NCI-H2171 (cell line): ENCODE results near the gene FSTL1.

Experiments
- DNase-seq: peaks from one replicate; lab custom pipeline; 2025; lab: John Stamatoyannopoulos, UW

The FSTL1 gene

GRCh38 chr3:120468635-120469295 is 18.0 kb upstream of the FSTL1 start:
- no peak for DNase-seq

- DNase-seq: no peak
These were observed 11.7 kb upstream of the FSTL1 start for GRCh38 chr3:120462409-120462959.

- no peak for DNase-seq
These were observed 10.6 kb upstream of the FSTL1 start for GRCh38 chr3:120461416-120461815.

- no peak for DNase-seq
These were observed 10.1 kb upstream of the FSTL1 start for GRCh38 chr3:120460862-120461261.

GRCh38 chr3:120460181-120460790 is 9.5 kb upstream of the FSTL1 start:
- DNase-seq: no peak

- no peak for DNase-seq
These were observed 8.4 kb upstream of the FSTL1 start for GRCh38 chr3:120459196-120459595.

- DNase-seq: no peak
These were observed 7.0 kb upstream of the FSTL1 start for GRCh38 chr3:120457827-120458226.

- DNase-seq: no peak
These were observed 3.4 kb upstream of the FSTL1 start for GRCh38 chr3:120454076-120454689.

GRCh38 chr3:120452816-120453215 is 2.0 kb upstream of the FSTL1 start:
- DNase-seq: no peak

- no peak for DNase-seq
These were observed 1.0 kb upstream of the FSTL1 start for GRCh38 chr3:120451806-120452205.

GRCh38 chr3:120451272-120451761 is 525 bp upstream of the FSTL1 start:
- no peak for DNase-seq

- no peak for DNase-seq
These were observed 842 bp downstream of the FSTL1 start for GRCh38 chr3:120449701-120450599.

- no peak for DNase-seq
These were observed 1.5 kb downstream of the FSTL1 start for GRCh38 chr3:120449251-120449650.

- no peak for DNase-seq
These were observed 2.0 kb downstream of the FSTL1 start for GRCh38 chr3:120448756-120449155.

GRCh38 chr3:120446891-120447668 is 3.7 kb downstream of the FSTL1 start:
- no peak for DNase-seq

- DNase-seq: no peak
These were observed 5.1 kb downstream of the FSTL1 start for GRCh38 chr3:120445654-120446053.

- no peak for DNase-seq
These were observed 7.1 kb downstream of the FSTL1 start for GRCh38 chr3:120443626-120444123.

GRCh38 chr3:120442975-120443517 is 7.7 kb downstream of the FSTL1 start:
- no peak for DNase-seq

- DNase-seq: no peak
These were observed 9.0 kb downstream of the FSTL1 start for GRCh38 chr3:120441776-120442175.

GRCh38 chr3:120440762-120441161 is 10.0 kb downstream of the FSTL1 start:
- no peak for DNase-seq
